A673 (cell line): ENCODE data around the gene ASPSCR1. TPM values are rescaled to one million over a fixed set of nuclear protein-coding genes. Genes with fewer than 3 reads are reported as not detected.

Experiments
- BruUV-seq: library from RNA; stranded (reverse); fragments of 400-500 nt; replicated peaks from 2 replicates; lab custom pipeline; 2021; lab: Mats Ljungman, UMichigan
- CTCF ChIA-PET: fragments of 300-600 bp; sonication (Branson Sonifier 250); formaldehyde crosslinking; loops from one replicate; lab custom pipeline; 2022; ENCODE audit warnings: antibody characterized with exemption; lab: Charles Lee
- POLR2A ChIA-PET: fragments of 300-600 bp; sonication (Branson Sonifier 250); formaldehyde crosslinking; loops from one replicate; lab custom pipeline; 2022; ENCODE audit warnings: antibody characterized with exemption; ENCODE audit not compliant: low non-redundant PET; lab: Charles Lee
- DNase-seq: peaks from one replicate; pipeline ENCODE4 v3.0.0-alpha.2; 2015; ENCODE audit warnings: low spot score
- H3K27ac ChIP-seq: fragments of 200-600 bp; sonication (generic); 2 replicates; pipeline ENCODE4 v1.5.1; 2016; ENCODE audit warnings: mixed run types, low read depth, mild to moderate bottlenecking, mixed read lengths, antibody characterized with exemption, low read length; ENCODE audit not compliant: poor library complexity, severe bottlenecking
- H3K27me3 ChIP-seq: fragments of 200-600 bp; sonication (generic); replicated peaks from 2 replicates; pipeline ENCODE4 v1.6.1; 2017; ENCODE audit warnings: mixed run types, low read depth, mild to moderate bottlenecking, mixed read lengths, antibody characterized with exemption, low read length; ENCODE audit not compliant: insufficient read depth, poor library complexity
- H3K36me3 ChIP-seq: fragments of 200-600 bp; sonication (generic); 2 replicates; pipeline ENCODE4 v1.6.1; 2016; ENCODE audit warnings: mixed run types, mild to moderate bottlenecking, mixed read lengths, antibody characterized with exemption, low read length; ENCODE audit not compliant: insufficient read depth, poor library complexity, severe bottlenecking
- H3K4me1 ChIP-seq: fragments of 200-600 bp; sonication (generic); 2 replicates; pipeline ENCODE4 v1.6.1; 2017; ENCODE audit warnings: mixed run types, mild to moderate bottlenecking, mixed read lengths, antibody characterized with exemption, low read length; ENCODE audit not compliant: insufficient read depth, poor library complexity, severe bottlenecking
- H3K4me3 ChIP-seq: fragments of 200-600 bp; sonication (generic); 2 replicates; pipeline ENCODE4 v1.5.1; 2016; ENCODE audit warnings: low read depth, mixed run types, mild to moderate bottlenecking, mixed read lengths, low read length; ENCODE audit not compliant: poor library complexity, severe bottlenecking
- H3K9me3 ChIP-seq: fragments of 200-600 bp; sonication (generic); 2 replicates; pipeline ENCODE4 v1.6.1; 2016; ENCODE audit warnings: mixed run types, low read depth, mild to moderate bottlenecking, mixed read lengths, antibody characterized with exemption, low read length; ENCODE audit not compliant: poor library complexity, severe bottlenecking
- CTCF ChIP-seq: fragments of 300-800, 200-600 bp; sonication (generic); conservative IDR thresholded peaks from 2 replicates; pipeline ENCODE4 v1.5.1; 2017; ENCODE audit warnings: low read depth, mild to moderate bottlenecking, antibody characterized with exemption, low read length, moderate library complexity, mixed read lengths
- EZH2 ChIP-seq: fragments of 200-600 bp; sonication (generic); IDR thresholded peaks from 2 replicates; pipeline ENCODE4 v1.6.1; 2017; ENCODE audit warnings: borderline replicate concordance, low read depth, mild to moderate bottlenecking, mixed read lengths, antibody characterized with exemption, low read length; ENCODE audit not compliant: poor library complexity, severe bottlenecking
- intact Hi-C: fragments of 100-400 bp; cut with micrococcal nuclease; formaldehyde crosslinking; loops from one replicate; pipeline ENCODE4 v1.10.0; 2022; ENCODE audit not compliant: unreplicated experiment
- total RNA-seq: library from RNA; stranded (reverse); gene quantifications from 2 replicates; pipeline ENCODE4 v1.2.3, GENCODE V29; 2021

The ASPSCR1 gene
- total RNA-seq, 1 experiment from 2014 or later = 46.2 TPM

- no TSS peak for BruUV-seq
- intact Hi-C loops = loop anchor here (5.0 kb wide), 1 partner anchor 66 kb away; no protein-coding TSS in a partner anchor
- Histone ChIP-seq H3K4me3 (peak overlapping the region; percentile 97), H3K27ac (peak overlapping the region; percentile 72), H3K27me3 (no peaks in the 10 kb centered on the region), H3K9me3 (no peaks in the 10 kb centered on the region), H3K4me1 (peaks cover 20% of the 10 kb centered on the region), H3K36me3 (peaks cover 10% of the 10 kb centered on the region)
- TF ChIP-seq EZH2 (no peak), CTCF (no peak)
- CTCF ChIA-PET = interaction anchor here (1.7 to 4.1 kb wide), 2 partner anchors 14 to 64 kb away, joined by 6 to 23 read pairs; partner anchors contain the start of gene DCXR
- POLR2A ChIA-PET = interaction anchor here (0.6 to 1.2 kb wide), 3 partner anchors 14 to 311 kb away, joined by 3 to 4 read pairs (median 3); partner anchors contain the start of gene DCXR
- no peak for DNase-seq
Observed at GRCh38 chr17:82023447-82024241, 46.2 kb downstream of the ASPSCR1 start.

GRCh38 chr17:82024859-82025258, 47.4 kb downstream of the ASPSCR1 start:
- no peaks in the 10 kb centered on the region for H3K9me3 ChIP-seq
- intact Hi-C loops = loop anchor here (5.0 kb wide), 1 partner anchor 68 kb away; no protein-coding TSS in a partner anchor
- H3K27ac ChIP-seq = no peak overlapping the region
- H3K27me3 ChIP-seq = no peaks in the 10 kb centered on the region
- H3K4me3 ChIP-seq = no peak overlapping the region
- TF ChIP-seq CTCF (no peak), EZH2 (no peak)
- POLR2A ChIA-PET = no interaction called here
- CTCF ChIA-PET = no interaction called here
- peaks cover 20% of the 10 kb centered on the region for H3K4me1 ChIP-seq
- BruUV-seq = no TSS peak
- H3K36me3 ChIP-seq = peaks cover 5% of the 10 kb centered on the region
- no peak for DNase-seq

- TF ChIP-seq CTCF (no peak), EZH2 (no peak)
- POLR2A ChIA-PET = no interaction called here
- intact Hi-C loops = no loop called here
- no peak for DNase-seq
- H3K27ac ChIP-seq = no peak overlapping the region
- CTCF ChIA-PET = interaction anchor here (0.6 kb wide), 1 partner anchor 13 kb away, joined by 3 read pairs; no protein-coding TSS in a partner anchor
- peaks cover 5% of the 10 kb centered on the region for H3K36me3 ChIP-seq
- no peaks in the 10 kb centered on the region for H3K27me3 ChIP-seq
- H3K4me1 ChIP-seq = peaks cover 20% of the 10 kb centered on the region
- BruUV-seq = no TSS peak
- no peaks in the 10 kb centered on the region for H3K9me3 ChIP-seq
- H3K4me3 ChIP-seq = no peak overlapping the region
Observed at GRCh38 chr17:82025401-82026107, 48.1 kb downstream of the ASPSCR1 start.
